ENCODE data around the gene MOB1A.
A peak's percentile ranks its signal among the peaks of the same experiment; 100 is the strongest.

Gene MOB1A

GRCh38 chr2:74164761-74165160 is 13.9 kb downstream of the MOB1A start:
- Histone ChIP-seq H3K27me3 (no peaks in the 10 kb centered on the region), H3K36me3 (peaks cover 4% of the 10 kb centered on the region), H3K4me3 (ENCODE audit: low read depth, low read length) (no peak overlapping the region), H3K9me3 (no peaks in the 10 kb centered on the region), H3K4me1 (no peaks in the 10 kb centered on the region)
- TF ChIP-seq CTCF (IDR thresholded peaks at IDR 0.05; ENCODE audit: low read depth, low read length): no peak
- no peak for DNase-seq

GRCh38 chr2:74162951-74163350 is 15.7 kb downstream of the MOB1A start:
- no peaks in the 10 kb centered on the region for H3K4me1 ChIP-seq
- H3K36me3 ChIP-seq: peaks cover 4% of the 10 kb centered on the region
- H3K4me3 ChIP-seq (ENCODE audit: low read depth, low read length): no peak overlapping the region
- no peak for DNase-seq
- TF ChIP-seq CTCF (IDR thresholded peaks at IDR 0.05; ENCODE audit: low read depth, low read length): no peak
- H3K9me3 ChIP-seq: no peaks in the 10 kb centered on the region
- H3K27me3 ChIP-seq: no peaks in the 10 kb centered on the region

- TF ChIP-seq CTCF (IDR thresholded peaks at IDR 0.05; ENCODE audit: low read depth, low read length): no peak
- DNase-seq: no peak
- no peaks in the 10 kb centered on the region for H3K27me3 ChIP-seq
- no peaks in the 10 kb centered on the region for H3K9me3 ChIP-seq
- no peaks in the 10 kb centered on the region; the same call in none of the 2 replicates for H3K36me3 ChIP-seq
- H3K4me3 ChIP-seq (ENCODE audit: low read depth, low read length): no peak overlapping the region
- H3K4me1 ChIP-seq: no peaks in the 10 kb centered on the region
These were observed 22.8 kb downstream of the MOB1A start for GRCh38 chr2:74155830-74156229.

- DNase-seq: no peak
- Histone ChIP-seq H3K4me1 (no peaks in the 10 kb centered on the region), H3K4me3 (ENCODE audit: low read depth, low read length) (no peak overlapping the region), H3K27me3 (no peaks in the 10 kb centered on the region), H3K9me3 (no peaks in the 10 kb centered on the region), H3K36me3 (no peaks in the 10 kb centered on the region; the same call in none of the 2 replicates)
- TF ChIP-seq CTCF (IDR thresholded peaks at IDR 0.05; ENCODE audit: low read depth, low read length): no peak
These were observed 25.7 kb downstream of the MOB1A start for GRCh38 chr2:74152954-74153353.

GRCh38 chr2:74149570-74150319 is 28.9 kb downstream of the MOB1A start:
- DNase-seq: no peak
- TF ChIP-seq CTCF (IDR thresholded peaks at IDR 0.05; ENCODE audit: low read depth, low read length): no peak
- H3K9me3 ChIP-seq: no peaks in the 10 kb centered on the region
- no peaks in the 10 kb centered on the region for H3K36me3 ChIP-seq
- no peak overlapping the region for H3K4me3 ChIP-seq (ENCODE audit: low read depth, low read length)
- H3K27me3 ChIP-seq: no peaks in the 10 kb centered on the region
- H3K4me1 ChIP-seq: no peaks in the 10 kb centered on the region

GRCh38 chr2:74149247-74149525 is 29.5 kb downstream of the MOB1A start:
- Histone ChIP-seq H3K36me3 (no peaks in the 10 kb centered on the region), H3K4me3 (ENCODE audit: low read depth, low read length) (peak overlapping the region; percentile 84), H3K27me3 (no peaks in the 10 kb centered on the region), H3K9me3 (no peaks in the 10 kb centered on the region), H3K4me1 (no peaks in the 10 kb centered on the region)
- TF ChIP-seq CTCF (IDR thresholded peaks at IDR 0.05; ENCODE audit: low read depth, low read length): no peak
- DNase-seq: no peak

Measured in BE2C (cell line).